Stimulated activated CD8-positive, alpha-beta memory T cell treated with anti-CD3 and anti-CD28 coated beads, Interleukin-2, amount 100 ng/mL, for 1 hour (primary cell): ENCODE data around the gene ZP3.
"Not testable (repeated sequence)": the region's sequence is repeated elsewhere in the genome, so short reads cannot be mapped to it uniquely, and the experiment has no call there.

Experiments used
- DNase-seq, 2 donors: peaks; one replicate each; pipeline ENCODE4 v3.0.0-alpha.2; 2020; ENCODE audit warnings: low read depth in 2 of 2

The ZP3 gene

GRCh38 chr7:76403780-76404494, 20.8 kb upstream of the ZP3 start:
- no peak for DNase-seq

- no peak for DNase-seq
Measured at GRCh38 chr7:76405738-76406137, 19.0 kb upstream of the ZP3 start.

GRCh38 chr7:76407718-76408117, 17.0 kb upstream of the ZP3 start:
- DNase-seq, result no peak

- DNase-seq, result no peak
Measured at GRCh38 chr7:76408121-76408560, 16.6 kb upstream of the ZP3 start.

DNA sequence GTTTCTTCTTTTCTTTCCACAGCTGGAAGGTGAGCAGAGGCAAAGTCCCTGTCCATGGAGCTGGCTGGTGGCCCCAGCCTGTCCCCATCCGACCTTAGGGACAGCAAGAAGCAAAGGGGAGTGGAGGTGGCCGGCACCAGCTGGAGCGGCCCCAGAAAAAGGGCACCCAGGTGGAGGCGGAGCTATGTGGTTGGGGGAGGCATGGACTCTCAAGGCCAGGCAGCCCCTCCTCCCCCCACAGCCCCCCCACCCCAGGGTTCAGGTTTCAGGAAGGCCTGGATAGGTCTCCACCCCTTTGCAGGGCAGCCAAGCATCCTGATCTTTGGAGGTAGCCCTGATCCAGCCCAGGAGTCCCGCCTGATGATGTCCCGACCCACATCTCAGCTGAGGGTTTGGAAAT, 15.2 kb upstream of the ZP3 start, which contains the start of gene SSC4D:
SSC4D (minus strand) TSS at position 161 of the 400 bp plus-strand sequence. CDS start 5,258 bp downstream, outside the sequence.
- no peak for DNase-seq

- no peak for DNase-seq
Measured at GRCh38 chr7:76411626-76412025, 13.1 kb upstream of the ZP3 start.

DNA sequence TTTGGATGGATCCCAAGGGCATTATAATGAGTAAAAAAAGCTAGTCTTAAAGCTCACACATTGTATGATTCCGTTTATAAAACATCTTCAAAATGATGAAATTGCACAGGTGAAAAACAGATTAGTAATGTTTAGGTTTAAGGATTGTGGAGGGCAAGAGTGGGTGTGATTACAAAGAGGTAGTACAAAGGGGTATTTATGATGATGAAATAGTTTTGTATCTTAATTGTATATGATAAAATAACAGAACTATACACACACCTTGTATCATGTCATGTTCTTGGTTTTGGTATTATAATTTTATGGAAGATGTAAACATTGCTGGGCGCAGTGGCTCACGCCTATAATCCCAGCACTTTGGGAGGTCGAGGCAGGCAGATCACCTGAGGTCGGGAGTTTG, 12.5 kb upstream of the ZP3 start:
- DNase-seq, result no peak

DNA sequence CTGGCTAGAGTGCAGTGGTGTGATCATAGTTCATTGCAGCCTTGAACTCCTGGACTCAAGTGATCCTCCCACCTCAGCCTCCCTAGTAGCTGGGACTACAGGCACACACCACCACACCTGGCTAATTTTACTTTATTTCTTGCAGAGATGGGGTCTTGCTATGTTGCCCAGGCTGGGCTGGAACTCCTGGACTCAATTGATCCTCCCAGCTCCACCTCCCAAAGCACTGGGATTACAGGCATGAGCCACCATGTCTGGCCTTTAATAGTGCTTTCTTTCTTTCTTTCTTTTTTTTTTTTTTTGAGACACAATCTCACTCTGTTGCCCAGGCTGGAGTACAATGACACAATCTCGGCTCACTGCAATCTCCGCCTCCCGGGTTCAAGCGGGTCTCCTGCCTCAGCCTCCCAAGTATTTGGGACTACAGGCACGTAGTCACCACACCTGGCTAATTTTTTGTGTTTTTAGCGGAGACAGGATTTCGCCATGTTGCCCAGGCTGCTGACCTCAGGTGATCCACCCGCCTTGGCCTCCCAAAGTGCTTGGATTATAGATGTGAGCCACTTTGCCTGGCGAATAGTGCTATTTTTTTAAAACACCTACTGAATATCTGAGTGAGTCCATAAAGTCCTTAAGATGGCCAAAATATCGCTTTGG, 7.0 kb upstream of the ZP3 start:
- DNase-seq, result not testable (repeated sequence)

DNA sequence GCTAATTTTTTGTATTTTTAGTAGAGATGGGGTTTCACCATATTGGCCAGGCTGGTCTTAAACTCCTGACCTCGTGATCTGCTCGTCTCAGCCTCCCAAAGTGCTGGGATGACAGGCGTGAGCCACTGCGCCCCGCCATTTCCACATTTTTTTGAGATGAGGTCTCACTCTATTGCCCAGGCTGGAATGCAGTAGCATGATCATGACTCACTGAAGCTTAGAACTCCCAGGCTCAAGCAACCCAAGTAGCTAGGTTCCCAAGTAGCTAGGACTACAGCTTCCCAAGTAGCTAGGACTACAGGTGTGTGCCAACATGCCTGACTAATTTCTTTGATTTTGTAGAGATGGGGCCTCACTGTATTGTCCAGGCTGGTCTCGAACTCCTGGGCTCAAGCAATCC, 3.7 kb upstream of the ZP3 start:
- DNase-seq, result not testable (repeated sequence)

DNA sequence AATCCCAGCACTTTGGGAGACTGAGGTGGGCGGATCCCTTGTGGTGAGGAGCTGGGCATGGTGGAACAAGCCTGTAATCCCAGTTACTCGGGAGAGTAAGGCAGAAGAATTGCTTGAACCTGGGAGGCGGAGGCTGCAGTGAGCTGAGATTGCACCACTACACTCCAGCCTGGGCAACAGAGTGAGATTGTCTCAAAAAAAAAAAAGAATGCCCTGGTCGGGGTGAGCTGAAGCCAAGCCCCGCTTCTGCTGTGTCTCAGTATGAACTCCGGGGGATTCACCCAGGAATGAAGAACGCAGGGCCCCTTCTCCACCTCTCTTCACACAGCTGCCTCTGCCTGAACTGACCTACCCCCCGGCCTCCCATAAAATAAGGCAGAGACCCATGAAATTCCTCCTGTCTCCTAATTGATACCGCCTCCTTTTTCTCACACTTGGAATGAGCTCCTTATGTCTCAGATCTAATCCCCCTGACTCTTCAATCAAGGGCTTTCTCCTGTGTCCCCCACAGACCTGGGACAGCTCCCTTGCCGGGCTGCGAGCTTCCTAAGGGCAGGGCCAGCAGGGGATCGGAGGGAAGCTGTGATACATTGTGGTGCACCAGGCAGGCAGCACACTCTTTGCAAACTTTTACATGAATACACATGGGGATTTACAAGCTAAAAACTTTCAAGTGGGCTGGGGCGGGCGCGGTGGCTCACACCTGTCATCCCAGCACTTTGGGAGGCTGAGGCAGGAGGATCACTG, 911 bp upstream of the ZP3 start:
- DNase-seq, result no peak

- no peak for DNase-seq
Measured at GRCh38 chr7:76425156-76425555, 406 bp downstream of the ZP3 start.

- not testable (repeated sequence) for DNase-seq
Measured at GRCh38 chr7:76425558-76425957, 808 bp downstream of the ZP3 start.

DNA sequence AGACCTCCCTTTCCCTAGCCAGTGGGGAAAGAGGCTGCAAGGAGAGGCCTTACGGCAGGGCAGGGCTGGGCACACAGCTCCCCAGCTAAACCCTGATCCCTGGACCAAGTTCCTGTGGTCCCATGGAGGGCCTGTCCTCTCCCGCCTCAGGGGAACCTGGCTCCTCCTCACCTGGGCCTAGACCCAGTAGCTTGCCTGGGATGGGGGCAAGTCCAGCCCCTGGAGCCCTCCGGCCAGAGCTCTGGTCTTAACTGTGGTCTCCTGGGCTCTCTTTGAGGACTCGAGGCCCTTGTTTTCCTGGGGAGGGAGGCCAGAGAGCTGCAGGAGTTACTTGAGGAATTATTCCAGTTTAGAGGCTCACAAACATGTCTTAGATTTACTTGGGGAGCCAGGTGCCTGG, 1.5 kb downstream of the ZP3 start:
- DNase-seq, result no peak

DNA sequence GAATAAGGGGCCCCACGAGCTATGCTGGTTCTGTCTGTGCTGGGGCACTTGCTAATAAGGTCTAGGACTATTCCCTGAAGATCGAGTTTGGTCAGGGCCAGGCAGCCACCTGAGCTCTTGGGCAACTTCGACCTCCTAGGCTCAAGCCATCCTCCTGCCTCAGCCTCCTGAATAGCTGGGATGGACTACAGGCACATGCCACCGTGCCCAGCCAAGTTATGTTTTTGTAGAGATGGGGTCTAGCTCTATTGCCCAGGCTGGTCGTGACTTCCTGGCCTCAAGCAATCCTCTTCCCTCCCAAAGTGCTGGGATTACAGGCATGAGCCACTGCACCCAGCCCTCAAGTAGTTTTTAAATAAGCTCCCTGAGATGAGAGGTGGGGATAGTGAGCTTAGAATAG, 2.9 kb downstream of the ZP3 start:
- no peak for DNase-seq

- DNase-seq, result no peak
Measured at GRCh38 chr7:76428149-76428823, 3.5 kb downstream of the ZP3 start.

- no peak for DNase-seq
Measured at GRCh38 chr7:76428868-76429805, 4.4 kb downstream of the ZP3 start.

DNA sequence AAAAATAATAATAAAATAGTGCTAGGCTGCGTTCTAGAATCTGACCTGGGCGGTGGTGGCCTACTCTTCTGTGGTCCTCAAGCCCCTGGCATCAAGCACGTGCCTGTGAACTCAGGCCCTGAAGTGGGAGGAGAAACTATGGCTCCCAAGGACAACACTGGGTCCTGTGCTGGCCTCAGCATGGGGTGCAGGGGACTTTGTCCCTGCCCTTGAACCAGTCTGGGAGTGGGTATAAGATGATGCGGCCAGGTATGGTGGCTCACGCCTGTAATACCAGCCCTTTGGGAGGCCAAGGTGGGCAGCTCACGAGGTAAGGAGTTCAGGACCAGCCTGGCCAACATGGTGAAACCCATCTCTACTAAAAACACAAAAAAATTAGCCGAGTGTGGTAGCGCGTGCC, 5.5 kb downstream of the ZP3 start:
- DNase-seq, result no peak

GRCh38 chr7:76430836-76431235, 6.1 kb downstream of the ZP3 start:
- no peak for DNase-seq

DNA sequence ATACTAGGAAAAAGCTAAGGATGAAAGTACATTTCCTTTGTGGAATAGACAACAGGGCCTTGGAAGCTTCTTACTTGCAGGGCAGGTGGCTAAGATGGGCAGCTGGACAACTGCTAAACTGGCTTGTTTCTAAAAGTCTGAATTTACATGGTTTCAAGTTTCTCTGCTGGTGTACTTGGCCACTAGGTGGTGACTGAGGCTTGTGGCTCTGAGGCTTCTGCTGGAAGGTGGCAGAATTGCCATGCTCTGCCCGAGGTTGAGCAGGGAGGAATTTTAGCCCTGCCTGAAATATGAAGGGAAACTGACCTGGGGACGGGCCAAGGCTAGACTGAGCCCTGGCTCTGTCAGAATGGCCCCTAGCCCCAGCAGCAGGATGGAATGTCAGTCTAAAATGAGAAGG, 13.1 kb downstream of the ZP3 start:
- peak; percentile 17 to 24 for DNase-seq

- DNase-seq, result not testable (repeated sequence)
Measured at GRCh38 chr7:76439120-76439888, 14.6 kb downstream of the ZP3 start.
